A172 (cell line): ENCODE results near the gene HOXA9. TPM values are rescaled to one million over a fixed set of nuclear protein-coding genes. Genes with fewer than 3 reads are reported as not detected.

Source experiments
- DNase-seq: peaks from one replicate; pipeline ENCODE4 v3.0.0-alpha.2; 2015; ENCODE audit warnings: low spot score
- total RNA-seq: library from RNA; depleted of rRNA; stranded (reverse); fragments of >200 nt; shearing (Covaris generic); gene quantifications from 2 replicates; pipeline ENCODE4 v1.2.3, GENCODE V29; 2014

Gene HOXA9
- total RNA-seq, 1 experiment from 2014 or later: 88.6 TPM

- DNase-seq: no peak
These were observed 23.3 kb upstream of the HOXA9 start for GRCh38 chr7:27188386-27189294.

GRCh38 chr7:27187475-27188385 lies 22.4 kb upstream of the HOXA9 start:
- DNase-seq: no peak

- DNase-seq: no peak
These were observed 21.5 kb upstream of the HOXA9 start for GRCh38 chr7:27186668-27187474.

- DNase-seq: no peak
These were observed 20.7 kb upstream of the HOXA9 start for GRCh38 chr7:27185854-27186667.

GRCh38 chr7:27185013-27185853 lies 19.9 kb upstream of the HOXA9 start, which contains the start of gene HOXA11:
Gene HOXA11, minus strand, starts transcription at chr7:27185232. Its CDS starts 88 bp downstream, at chr7:27185144.
- DNase-seq: no peak

GRCh38 chr7:27184337-27185012 lies 19.1 kb upstream of the HOXA9 start:
- DNase-seq: no peak

- no peak for DNase-seq
These were observed 18.5 kb upstream of the HOXA9 start for GRCh38 chr7:27183682-27184336.

GRCh38 chr7:27182861-27183681 lies 17.7 kb upstream of the HOXA9 start:
- DNase-seq: no peak

- no peak for DNase-seq
These were observed 17.0 kb upstream of the HOXA9 start for GRCh38 chr7:27182285-27182841.

GRCh38 chr7:27181795-27182275 lies 16.5 kb upstream of the HOXA9 start:
- no peak for DNase-seq

- DNase-seq: no peak
These were observed 15.4 kb upstream of the HOXA9 start for GRCh38 chr7:27180431-27181420.

GRCh38 chr7:27179503-27180430 lies 14.4 kb upstream of the HOXA9 start:
- DNase-seq: no peak

- DNase-seq: no peak
These were observed 13.7 kb upstream of the HOXA9 start for GRCh38 chr7:27179030-27179429.

GRCh38 chr7:27178366-27178765 lies 13.0 kb upstream of the HOXA9 start:
- no peak for DNase-seq

GRCh38 chr7:27177795-27178320 lies 12.5 kb upstream of the HOXA9 start:
- no peak for DNase-seq
